ENCODE measurements around the gene ARRDC5.
A peak's percentile ranks its signal among the peaks of the same experiment; 100 is the strongest.
"Not testable (repeated sequence)": the region's sequence is repeated elsewhere in the genome, so short reads cannot be mapped to it uniquely, and the experiment has no call there.

ARRDC5 gene

DNA sequence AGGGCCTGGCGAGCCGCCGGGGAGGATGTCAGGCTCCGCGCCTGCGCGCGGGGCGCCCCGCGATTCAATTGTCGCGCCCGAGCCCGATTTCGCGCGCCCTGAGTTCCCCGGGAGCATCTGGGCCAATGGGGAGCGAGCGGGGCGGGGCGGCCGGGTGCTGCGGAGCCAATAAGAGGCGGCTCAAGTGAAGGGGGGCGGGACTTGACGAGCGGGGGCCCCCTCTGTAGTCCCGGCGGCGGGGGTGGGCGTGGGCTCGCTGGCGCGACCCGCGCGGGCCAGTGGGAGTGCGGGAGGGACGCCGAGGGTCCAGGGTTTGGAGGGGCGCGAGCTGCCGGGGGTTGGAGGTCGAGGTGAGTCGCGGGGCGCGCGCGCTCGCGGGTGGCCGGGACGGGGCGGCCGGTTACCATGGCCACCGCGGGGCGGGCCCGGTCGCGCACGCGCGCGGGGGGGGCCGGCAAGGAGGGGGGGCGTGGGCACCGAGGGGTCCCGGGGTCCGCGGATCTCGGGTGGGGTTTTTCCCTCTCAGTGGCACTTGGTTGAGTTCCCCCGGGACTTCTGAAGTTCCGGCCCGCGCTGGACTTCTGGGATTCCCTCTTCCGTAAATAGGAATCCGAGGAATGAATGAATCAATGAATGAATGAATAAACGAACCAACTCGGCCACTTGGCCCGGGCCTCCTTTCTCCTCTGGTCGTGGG is 7.3 kb upstream of the ARRDC5 start:
- DNase-seq: peak; percentile 93

DNA sequence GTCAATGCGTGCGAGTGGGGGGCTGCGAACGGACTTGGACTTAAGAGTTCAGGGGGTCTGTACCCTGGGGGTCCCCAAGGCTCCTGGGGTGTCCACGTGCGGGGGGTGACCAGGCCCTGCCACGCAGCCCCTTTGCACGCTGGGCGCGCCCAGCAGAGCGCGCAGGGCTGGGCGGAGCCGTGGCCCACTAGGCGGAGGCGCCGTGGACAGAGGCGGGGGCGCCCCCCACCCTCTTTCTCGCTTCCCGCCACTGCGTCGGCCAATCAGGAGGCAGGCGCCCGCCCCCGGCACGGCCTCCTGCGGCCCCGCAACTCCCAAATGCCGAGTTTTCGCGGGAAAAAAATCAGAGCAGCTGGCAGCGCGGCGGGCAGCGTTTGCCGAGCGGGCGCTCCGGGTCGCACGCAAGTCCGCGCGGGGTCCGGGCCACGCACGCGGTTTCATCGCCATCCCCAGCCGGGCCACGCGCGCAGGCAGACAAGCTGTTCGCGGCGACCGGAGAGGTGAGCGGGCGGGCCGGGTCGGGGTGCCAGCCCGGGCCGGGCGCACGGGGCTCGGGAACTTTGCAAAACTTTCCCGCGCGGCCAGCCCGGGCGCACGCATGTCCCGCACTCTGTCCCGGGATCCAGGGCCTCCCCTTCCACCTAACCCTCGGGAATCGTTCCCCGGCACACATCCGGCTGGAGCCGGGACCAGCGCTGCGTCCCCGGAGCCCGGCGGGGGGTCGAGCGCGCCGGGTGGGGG is 6.6 kb upstream of the ARRDC5 start, which contains the start of gene UHRF1:
UHRF1 (plus strand) TSS at position 346 of the 741 bp plus-strand sequence. CDS start 1,385 bp downstream, outside the sequence.
- peak; percentile 54 for DNase-seq

DNA sequence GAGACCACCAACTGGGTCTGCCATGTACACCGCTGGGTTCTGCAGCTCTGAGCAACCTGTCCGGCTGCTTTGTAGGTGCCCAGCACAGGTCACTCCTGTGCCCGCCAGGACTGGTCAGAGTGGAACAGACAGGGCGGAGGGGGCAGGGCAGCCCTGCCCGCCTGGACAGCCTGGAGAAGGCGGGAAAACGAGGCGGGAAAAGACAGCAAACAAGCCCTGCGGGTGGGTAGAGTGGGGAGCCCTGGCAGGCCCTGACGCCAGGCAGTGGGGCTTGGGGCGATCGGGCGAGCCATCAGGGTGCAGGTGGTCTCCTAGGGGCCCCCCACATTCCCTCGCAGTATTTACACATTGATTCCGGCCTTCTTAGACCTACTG is 6.1 kb upstream of the ARRDC5 start:
- no peak for DNase-seq

DNA sequence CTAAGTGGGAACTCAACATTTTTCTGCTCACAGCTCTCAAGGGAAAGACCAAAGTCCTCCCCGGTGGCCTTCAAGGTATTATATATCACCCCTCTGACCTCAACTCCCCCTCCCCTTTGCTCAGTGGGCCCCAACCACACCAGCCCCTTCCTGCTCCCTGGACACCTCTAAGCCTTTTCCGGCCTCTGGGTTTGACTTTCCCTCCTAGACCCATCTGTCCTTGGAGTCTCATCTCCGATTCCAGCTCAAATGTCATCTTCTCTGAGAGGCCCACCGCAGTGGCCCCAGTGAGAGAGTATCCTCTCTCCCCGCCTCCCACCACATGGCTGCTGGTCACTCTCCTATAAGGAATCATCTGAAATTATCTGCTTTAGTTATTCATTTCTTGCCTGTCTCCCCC is 5.7 kb upstream of the ARRDC5 start:
- DNase-seq: no peak

DNA sequence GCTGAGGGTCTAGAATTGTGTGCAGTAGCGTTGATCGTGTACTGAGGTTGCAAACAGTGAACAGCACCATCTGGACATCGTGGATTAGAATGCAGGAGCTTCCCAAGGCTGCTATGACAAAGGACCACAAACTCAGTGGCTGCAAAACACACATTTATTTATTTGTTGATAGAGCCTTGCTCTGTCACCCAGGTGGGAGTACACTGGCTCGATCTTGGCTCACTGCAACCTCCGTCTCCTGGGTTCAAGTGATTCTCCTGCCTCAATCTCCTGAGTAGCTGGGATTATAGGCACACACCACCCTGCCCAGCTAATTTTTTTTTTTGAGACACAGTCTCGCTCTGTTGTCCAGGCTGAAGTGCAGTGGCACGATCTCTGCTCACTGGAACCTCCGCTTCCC is 4.3 kb upstream of the ARRDC5 start:
- DNase-seq: no peak

DNA sequence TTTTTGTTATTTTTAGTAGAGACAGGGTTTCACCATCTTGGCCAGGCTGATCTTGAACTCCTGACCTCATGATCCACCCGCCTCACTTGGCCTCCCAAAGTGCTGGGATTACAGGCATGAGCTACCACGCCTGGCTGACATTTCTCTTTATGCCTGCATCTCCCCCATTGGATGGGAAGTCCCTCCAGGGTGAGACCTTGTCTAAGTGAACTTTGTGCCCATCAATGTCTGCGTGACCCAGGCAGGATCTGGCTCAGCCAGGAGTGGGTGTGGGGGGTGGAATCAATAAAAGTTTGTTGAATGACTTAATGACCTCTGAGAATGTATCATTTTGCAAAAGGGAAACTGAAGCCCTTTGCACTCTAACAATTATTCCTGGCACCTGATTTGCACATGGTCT is 1.8 kb upstream of the ARRDC5 start:
- DNase-seq: no peak

DNA sequence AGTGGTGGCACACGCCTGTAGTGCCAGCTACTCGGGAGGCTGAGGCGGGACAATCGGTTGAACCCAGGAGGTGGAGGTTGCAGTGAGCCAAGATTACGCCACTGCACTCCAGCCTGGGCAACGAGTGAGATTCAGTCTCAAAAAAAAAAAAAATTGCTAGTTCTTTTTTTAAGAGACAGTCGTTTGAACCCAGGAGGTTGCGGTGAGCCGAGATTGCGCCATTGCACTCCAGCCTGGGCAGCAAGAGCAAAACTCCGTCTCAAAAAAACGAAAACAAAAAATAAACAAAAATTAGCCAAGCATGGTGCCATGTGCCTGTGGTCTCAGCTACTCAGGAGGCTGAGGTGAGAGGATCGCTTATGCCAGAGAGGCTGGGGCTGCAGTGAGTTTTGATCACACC is 1.8 kb downstream of the ARRDC5 start:
- DNase-seq: not testable (repeated sequence)

DNA sequence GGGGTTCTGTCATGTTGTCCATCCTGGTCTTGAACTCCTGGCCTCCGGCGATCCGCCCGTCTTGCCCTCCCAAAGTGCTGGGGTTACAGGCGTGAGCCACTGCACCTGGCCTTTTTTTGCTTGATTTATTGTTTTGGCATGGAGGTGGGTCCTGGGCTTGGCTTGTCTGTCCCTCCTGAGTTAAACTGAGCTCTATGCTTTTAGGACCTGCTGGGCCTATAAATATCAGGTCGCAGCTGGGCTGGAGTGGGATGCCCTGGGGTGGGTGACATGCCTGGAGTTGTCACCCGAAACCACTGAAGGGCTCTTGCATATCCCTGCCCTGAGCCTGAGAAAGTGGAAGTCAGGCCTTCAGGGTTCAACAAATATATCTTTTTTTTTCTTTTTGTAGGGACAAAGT is 5.5 kb downstream of the ARRDC5 start:
- no peak for DNase-seq

DNA sequence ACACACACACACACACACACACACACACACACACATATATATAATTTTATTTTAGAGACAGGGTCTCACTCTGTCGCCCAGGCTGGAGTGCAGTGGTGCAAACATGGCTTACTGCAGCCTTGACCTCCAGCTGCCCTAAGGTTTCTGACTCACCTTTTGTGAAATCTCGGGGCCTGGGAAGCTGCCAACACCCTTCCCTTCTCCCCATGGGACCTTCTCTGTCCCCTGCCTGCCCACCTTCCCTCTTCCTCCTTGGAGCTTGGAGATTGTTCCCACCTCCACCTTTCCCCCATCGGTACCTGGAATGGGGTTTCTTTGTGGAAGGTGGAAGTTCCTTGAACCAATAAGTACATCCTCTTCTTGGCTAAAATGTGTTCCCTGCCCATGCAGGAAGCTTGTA is 6.3 kb downstream of the ARRDC5 start:
- no peak for DNase-seq

DNA sequence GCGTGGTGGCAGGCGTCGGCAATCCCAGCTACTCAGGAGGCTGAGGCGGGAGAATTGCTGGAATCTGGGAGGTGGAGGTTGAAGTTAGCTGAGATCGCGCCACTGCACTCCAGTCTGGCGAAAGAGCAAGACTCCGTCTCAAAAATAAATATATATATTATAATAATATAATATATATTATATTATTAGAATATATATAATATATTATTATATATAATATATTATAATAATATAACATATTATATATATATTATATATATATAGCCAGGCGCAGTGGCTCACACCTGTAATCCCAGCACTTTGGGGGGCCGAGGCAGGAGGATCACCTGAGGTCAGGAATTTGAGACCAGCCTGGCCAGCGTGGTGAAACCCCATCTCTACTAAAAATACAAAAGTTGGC is 9.7 kb downstream of the ARRDC5 start:
- not testable (repeated sequence) for DNase-seq

DNA sequence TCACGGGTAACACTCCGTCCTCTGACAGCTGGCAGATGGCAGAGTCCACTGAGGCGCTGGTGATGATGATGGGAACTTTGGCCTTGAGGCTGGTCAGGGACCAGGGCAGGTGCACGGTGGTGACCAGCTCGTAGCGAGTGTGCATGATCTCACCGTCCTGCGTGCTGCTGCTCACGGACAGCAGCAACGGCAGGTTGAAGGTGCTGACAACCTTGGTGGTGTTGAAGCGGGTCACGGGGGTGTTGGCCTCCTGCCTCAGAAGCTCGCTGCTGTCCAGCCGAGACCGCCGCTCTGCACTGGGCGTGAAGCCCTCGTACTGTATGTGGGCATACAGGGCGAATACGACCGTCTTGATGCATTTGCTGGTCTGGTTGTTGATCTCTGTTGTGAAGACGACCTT is 11.6 kb downstream of the ARRDC5 start:
- no peak for DNase-seq

DNA sequence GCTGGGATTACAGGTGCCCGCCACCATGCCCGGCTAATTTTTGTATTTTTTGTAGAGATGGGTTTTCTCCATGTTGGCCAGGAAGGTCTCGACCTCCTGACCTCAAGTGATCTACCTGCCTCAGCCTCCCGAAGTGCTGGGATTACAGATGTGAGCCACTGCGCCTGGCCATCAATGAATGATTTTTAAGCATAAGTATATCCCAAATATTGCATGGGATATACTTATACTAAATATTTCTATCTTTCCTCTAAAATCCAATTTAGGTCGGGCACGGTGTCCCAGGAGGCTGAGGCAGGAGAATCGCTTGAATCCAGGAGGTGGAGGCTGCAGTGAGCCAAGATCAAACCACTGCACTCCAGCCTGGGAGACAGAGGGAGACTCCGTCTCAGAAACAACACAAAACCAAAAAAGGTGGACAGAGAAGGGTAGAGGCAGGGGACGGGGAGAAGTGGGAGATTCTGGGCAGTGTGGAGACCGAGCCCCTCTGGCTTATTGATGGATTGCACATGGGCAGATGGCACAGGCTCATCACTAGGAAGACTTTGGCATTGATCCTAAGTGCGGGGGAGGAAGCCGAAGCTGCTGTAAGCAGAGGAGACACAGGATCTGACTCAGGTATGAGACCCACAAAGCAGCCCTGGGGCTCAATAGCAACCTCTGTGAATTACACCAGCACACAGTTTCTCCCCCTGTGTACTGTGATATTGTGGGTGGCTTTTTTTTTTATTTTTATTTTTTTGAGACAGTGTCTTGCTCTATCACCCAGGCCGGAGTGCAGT is 13.5 kb downstream of the ARRDC5 start:
- DNase-seq: no peak

DNA sequence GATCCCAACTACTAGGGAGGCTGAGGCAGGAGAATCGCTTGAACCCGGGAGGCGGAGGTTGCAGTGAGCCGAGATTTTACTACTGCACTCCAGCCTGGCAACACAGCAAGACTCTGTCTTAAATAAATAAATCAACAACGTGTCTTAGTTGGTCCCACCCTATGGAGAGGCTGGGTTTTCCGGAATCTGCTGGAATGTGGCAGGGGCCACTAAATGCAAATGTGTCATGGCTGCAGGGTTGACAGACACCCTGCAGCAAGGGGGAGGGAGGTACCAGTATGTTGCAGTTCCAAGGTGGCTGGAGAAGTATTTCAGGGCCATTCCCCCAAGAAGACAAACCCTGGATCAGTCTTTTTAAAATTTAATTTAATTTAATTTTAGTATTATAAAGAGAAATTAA is 14.9 kb downstream of the ARRDC5 start:
- DNase-seq: not testable (repeated sequence)

DNA sequence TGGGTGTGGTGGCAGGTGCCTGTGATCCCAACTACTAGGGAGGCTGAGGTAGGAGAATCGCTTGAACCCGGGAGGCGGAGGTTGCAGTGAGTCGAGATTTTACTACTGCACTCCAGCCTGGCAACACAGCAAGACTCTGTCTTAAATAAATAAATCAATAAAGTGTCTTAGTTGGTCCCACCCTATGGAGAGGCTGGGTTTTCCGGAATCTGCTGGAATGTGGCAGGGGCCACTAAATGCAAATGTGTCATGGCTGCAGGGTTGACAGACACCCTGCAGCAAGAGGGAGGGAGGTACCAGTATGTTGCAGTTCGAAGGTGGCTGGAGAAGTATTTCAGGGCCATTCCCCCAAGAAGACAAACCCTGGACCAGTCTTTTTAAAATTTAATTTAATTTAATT is 17.7 kb downstream of the ARRDC5 start:
- DNase-seq: not testable (repeated sequence)

DNA sequence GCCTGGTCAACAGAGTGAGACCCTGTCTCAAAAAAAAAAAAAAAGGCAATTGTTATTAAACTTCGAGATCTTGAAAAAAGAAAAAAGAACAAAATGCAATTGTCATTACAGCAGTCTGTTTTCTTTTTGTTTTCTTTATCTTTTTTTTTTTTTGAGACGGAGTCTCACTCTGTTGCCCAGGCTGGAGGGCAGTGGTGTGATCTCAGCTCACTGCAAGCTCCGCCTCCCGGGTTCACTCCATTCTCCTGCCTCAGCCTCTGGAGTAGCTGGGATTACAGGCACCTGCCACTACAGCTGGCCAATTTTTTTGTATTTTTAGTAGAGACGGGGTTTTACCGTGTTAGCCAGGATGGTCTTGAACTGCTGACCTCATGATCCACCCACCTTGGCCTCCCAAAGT is 19.8 kb downstream of the ARRDC5 start:
- not testable (repeated sequence) for DNase-seq

DNA sequence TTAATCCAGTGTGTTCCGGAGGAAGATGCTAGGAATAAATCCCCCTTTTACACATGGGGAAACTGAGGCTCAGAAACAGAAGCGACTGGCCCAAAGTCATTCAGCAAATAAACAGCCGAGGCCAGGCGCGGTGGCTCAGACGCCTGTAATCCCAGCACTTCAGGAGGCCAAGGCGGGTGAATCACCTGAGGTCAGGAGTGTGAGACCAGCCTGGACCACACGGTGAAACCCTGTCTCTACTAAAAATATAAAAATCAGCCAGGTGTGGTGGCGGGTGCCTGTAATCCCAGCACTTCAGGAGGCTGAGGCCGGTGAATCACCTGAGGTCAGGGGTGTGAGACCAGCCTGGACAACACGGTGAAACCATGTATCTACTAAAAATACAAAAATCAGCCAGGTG is 23.7 kb downstream of the ARRDC5 start:
- no peak for DNase-seq

DNA sequence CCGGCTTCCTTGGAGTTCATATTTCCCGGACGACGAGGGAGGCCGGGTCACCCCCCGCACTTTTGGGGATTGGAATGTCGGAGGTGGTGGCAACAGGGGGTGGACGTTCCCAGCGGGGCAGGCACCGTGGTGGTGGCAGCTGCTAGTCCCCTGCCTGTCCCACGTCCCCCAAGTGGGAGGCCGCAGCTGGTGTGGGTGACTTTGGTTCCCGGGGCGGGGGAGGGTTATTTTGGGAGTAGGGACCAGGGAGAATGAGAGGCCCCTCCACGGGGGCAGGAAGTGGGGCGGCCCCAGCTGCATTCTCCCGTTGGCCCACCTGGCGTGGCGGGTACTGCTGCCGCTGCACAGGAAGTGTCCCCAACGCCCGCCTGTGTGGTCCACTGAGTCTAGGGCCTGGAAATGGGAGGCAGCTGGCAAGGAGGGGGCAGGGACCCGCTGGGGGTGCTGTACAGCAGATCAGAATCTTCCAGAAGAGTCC is 24.2 kb downstream of the ARRDC5 start:
- no peak for DNase-seq

DNA sequence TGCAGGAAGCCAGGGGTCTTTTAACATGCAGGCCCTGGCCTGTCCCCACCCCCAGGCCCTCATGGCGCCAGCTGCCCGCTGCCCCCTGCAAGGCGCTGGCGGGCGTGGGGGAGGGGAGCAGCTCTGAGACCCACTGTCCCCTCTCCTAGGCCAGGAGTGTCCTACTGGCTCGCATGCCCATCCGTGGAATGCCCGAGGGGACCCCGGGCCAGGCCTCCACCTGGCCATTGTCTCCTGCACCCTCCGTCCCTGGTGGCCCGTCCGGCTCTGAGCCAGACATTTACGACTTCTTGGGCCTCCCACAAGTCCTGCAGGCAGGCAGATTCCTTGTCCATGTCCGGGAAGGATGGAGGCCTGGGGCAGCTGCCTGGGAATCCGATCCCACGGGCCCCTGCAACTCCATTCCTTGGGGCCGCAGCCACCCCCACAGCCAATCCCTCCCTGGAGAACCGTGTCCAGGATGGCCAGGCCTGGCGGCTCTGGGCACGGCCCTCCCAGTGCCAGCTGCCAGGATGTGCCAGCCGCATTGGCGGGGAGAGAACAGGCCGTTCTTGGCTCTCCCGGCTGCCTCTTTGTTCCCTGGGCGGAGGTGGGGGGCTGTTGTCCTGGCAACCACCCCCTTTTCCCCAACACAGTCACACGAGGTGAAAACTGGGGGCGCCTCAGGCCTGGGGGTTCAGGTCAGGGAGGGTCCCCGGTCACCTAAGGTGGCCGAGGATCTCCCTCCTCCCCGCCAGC is 24.8 kb downstream of the ARRDC5 start:
- peak; percentile 39 for DNase-seq

DNA sequence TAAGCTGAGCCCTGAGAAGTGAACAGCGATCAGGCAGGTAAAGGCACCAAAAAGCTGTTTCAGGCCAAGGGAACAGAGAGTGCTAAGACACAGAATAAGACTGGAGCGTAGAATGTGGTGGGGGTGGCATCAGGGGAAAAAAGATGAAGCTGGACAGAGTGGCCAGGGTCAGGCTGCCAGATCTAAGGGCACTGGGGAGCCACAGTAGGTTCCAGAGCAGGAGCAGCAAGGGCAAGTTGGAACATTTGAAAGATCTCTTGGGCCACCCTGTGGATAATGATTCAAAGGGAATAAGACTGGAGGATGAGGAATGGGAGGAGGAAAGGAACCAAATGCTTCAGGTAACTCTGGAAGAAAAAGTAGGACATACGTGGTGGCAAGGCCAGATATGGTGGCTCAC is 28.8 kb downstream of the ARRDC5 start:
- no peak for DNase-seq

DNA sequence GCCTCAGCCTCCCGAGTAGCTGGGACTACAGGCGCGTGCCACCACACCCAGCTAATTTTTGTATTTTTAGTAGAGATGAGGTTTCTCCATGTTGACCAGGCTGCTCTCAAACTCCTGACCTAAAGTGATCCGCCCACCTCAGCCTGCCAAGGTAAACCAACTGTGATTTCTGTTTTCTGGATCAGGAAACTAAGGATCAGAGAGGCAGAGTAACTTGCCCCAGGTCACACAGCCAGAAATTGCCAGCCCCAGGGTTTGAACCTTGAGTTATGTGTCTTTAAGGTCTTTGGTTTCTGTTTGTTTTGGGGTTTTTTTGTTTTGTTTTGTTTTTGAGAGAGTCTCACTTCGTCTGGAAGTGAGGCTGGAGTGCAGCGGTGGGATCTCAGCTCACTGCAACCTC is 31.0 kb downstream of the ARRDC5 start:
- DNase-seq: no peak

DNA sequence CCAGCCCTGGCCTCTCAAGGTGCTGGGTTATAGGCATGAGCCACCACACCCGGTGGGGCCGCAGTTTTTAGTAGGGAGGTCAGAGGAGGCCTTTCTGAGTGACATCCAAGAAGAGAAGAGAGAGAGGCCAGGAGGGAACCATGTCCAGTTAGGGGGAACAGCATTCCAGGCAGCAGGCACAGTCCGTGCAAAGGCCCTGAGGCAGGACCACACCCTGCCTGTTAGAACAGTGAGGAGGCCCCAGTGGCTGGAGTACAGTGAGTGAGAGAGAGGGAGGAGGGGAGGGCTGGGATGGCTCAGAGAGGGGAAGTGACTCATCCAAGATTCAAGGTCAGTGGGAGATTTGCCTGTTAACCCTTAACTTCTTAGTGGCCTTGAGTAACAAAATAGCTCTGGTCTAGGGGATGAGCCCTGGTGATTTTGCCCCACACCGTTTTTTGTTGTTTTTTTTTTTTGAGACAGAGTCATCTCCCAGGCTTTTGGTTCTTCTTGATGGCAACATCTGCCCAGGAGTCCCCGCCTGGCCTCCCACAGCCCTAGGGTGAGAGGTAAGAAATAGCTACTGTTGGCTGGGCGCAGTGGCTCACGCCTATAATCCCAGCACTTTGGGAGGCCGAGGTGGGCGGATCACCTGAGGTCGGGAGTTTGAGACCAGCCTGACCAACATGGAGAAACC is 32.5 kb downstream of the ARRDC5 start:
- no peak for DNase-seq

DNA sequence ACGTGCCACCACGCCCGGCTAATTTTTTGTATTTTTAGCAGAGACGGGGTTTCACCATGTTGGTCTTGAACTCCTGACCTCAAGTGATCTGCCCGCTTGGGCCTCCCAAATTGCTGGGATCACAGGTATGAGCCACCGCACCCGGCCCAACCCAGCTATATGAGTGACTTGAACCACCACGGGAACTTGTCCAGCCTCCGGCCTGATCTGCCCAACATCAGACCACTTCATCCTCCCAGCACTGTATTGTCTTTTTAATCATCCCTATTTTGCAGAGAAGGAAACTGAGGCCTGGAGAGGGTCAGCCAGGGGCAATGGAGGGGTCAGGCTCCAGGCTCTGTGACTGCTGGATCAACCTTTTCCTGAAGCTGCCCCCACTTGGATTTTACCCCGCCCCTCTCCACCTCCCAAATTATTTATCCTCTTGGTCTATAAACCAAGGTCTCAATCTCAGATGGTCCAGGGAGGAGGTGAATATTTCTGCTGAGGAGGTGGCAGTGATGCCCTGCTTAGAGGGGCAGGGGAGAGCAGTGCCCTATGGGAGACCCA is 34.3 kb downstream of the ARRDC5 start:
- DNase-seq: no peak

Data from NCI-H1092 (cell line).